GM18526 (cell line): ENCODE results near the gene B4GALT4.

Source experiments
- POLR2A ChIP-seq: IDR thresholded peaks from 3 replicates; pipeline ENCODE4 v1.6.1; 2011; ENCODE audit not compliant: insufficient read length; ENCODE audit errors: extremely low read depth

Gene B4GALT4

DNA sequence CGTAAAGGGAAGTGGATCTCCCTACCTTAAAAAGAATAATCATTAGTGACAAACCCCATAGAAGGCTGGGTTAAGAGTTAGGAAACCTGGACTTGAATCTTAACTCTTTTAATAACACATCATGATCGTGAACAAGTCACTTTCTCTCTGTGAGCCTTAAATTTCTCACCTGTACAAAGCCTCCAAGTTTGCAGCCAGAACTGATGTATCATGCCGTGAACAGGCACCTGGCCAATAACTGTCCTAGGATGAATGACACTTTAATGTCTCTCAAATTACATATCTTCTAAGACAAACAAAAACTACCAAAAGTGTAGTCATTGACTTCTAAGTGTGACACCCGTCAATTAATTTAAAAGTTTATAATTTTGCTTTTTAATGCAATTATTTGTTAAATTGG is 63.4 kb downstream of the B4GALT4 start:
- TF ChIP-seq POLR2A = no peak

DNA sequence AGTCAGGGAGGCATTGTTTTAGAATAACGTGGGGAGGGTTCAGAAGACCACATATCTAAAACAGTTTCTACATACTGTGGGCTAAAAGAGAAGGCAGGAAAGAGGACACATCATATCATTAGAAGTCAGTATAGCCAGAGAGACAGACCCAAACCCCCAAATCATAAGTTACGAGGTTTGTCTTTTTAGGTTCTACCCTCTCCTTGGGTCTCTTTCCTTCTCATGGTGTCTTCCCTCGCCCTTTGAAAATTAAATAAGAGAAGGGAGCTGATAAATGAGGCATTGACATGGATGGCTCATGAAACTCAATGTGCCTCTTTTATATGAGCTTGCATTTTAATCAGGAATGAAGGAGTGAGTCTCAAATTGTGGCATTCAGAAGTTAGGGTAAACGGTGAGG is 63.9 kb downstream of the B4GALT4 start:
- no peak for TF ChIP-seq POLR2A

DNA sequence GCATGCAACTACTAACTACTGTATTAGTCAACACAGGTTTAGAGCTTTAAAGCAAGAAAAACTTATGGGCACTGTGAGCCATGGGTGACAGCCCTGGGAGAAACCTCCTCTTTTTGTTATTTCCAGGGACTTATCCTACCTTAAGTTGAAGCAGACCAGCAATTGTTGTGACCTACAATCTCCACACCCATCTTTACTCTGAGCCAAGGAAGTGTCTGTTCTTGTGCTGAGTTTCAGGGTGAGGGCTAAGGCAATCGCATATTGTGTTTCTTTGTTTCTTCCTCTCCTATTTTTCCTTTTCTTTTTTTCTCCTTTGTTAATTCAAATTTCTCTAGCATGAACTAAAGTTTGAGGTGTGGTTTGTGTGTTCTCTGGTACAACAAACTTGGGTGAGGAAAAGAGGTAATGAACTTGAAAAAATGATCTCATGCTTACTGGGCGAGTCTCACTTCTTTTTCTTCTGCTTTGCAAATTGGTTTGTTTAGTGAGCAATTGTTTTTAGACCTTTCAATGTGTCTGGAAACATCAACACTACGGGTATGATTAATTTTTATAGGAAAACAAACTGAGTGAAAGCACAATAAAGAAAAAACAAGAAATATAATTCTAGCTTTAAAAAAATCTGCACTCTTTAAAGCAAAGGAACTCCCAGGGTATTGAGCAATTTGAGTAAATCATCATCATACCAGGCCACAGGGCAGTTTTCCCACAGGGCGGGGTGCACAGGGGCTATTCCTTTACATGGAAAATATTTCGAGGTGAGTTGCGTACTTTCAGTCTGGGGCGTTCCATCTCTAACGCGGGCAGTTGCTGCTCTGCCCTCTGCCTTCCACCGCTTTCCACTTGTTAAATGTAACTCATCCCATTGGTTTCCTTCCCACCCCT is 64.6 kb downstream of the B4GALT4 start:
- no peak for TF ChIP-seq POLR2A

DNA sequence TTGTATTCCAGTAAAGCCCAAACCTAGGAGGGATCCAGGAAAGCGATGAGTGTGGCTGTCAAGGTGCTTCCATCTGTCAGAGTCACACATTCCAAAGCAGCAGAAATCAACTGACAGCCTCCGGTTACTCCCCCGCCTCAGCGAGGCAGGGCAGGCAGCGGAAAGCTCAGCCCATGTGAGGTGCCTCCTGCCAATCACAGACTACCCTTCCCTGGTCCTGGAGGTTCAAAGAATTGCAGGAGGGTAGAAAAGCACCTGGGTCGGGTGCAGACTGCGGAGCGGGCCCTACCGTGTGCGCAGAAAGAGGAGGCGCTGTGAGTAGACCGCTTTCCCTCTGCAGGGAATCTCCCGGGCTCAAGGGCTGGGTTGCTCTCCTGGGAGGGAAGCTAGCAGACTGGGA is 67.4 kb downstream of the B4GALT4 start, which contains the start of gene UPK1B:
Gene UPK1B, plus strand, starts transcription at position 274 of the 400 bp plus-strand sequence. CDS start 13,144 bp downstream, outside the sequence.
- TF ChIP-seq POLR2A = no peak

DNA sequence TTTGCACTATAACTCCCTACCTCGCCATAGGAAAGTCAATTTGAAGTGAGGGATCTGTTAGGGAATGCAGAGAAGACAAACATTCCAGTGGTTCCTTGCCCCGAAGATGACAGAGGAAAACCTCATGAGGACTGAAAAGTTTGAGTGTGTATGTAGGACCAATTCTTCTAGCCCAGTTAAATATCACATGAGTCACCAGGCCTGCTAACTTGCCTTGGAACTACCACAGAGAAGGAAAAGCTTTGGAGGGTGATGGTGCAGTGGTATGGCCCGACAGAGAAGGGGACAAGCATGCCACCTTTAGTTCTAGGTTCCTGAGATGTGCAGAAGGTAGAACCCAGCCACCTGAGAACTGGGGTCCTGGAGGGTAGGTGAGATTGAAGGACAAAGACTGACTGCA is 69.9 kb downstream of the B4GALT4 start:
- TF ChIP-seq POLR2A = no peak
